Thyroid gland (tissue), 4 donors: Measurements from ENCODE around the gene SLC22A1.

ENCODE experiments used
- POLR2A ChIP-seq, 2 donors: fragments of 450-650 bp; IDR thresholded peaks; one replicate each; pipeline ENCODE4 v1.6.1; 2017; ENCODE audit warnings: antibody characterized with exemption in 2 of 2, mild to moderate bottlenecking in 2 of 2, moderate library complexity in 1 of 2
- TF ChIP-seq, protein P1 (sequence below), 6 experiments: fragments of 200-600 bp in 3 of 6; fragments of 450-650 bp in 3 of 6; sonication (generic) in 3 of 6; IDR thresholded peaks; one replicate each; pipeline ENCODE4 v1.5.1; 2016 to 2019; ENCODE audit warnings: antibody characterized with exemption in 6 of 6, mild to moderate bottlenecking in 2 of 6, inconsistent platforms in 1 of 6, moderate library complexity in 1 of 6

DNA sequence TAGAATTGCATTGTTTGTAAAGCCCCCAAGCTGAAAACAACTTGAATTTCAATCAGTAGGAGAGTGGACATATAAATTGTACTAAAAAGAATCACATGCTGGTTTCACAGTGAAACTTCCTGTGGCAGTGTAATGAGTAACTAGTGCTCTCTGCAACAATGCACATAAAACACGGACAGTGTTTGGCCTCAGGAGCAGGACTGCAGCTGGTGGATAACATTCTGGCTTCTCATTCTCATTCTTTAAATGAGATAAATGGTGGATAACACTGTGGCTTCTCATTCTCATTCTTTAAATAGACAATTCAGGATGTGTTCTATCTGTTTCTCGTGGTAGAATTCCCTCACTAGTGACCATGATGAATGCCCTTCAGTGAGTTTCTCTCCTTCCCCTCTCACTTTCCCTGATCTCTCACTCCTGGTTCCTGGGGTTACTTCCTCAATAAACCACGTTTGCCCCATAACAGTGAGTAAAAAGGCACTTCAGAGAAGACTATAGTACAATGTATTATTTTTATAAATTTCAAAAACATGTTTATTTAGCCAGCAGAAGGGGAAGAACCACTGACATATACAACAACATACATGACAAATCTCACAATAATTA, 77.1 kb downstream of the SLC22A1 start:
- TF ChIP-seq, protein P1, sequence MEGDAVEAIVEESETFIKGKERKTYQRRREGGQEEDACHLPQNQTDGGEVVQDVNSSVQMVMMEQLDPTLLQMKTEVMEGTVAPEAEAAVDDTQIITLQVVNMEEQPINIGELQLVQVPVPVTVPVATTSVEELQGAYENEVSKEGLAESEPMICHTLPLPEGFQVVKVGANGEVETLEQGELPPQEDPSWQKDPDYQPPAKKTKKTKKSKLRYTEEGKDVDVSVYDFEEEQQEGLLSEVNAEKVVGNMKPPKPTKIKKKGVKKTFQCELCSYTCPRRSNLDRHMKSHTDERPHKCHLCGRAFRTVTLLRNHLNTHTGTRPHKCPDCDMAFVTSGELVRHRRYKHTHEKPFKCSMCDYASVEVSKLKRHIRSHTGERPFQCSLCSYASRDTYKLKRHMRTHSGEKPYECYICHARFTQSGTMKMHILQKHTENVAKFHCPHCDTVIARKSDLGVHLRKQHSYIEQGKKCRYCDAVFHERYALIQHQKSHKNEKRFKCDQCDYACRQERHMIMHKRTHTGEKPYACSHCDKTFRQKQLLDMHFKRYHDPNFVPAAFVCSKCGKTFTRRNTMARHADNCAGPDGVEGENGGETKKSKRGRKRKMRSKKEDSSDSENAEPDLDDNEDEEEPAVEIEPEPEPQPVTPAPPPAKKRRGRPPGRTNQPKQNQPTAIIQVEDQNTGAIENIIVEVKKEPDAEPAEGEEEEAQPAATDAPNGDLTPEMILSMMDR (IDR thresholded peaks at IDR 0.05), result no peak
- no peak for TF ChIP-seq POLR2A (IDR thresholded peaks at IDR 0.05)
